B cell (primary cell): ENCODE measurements around the gene TMEM266. TPM values are rescaled to one million over a fixed set of nuclear protein-coding genes. Genes with fewer than 3 reads are reported as not detected.

Source experiments
- ATAC-seq: fragments of 200-7000 bp; cut with Tn5 transposase; one replicate; pipeline ENCODE4 v1.10.0; 2021; ENCODE audit warnings: low read depth, mild to moderate bottlenecking, moderate number of reproducible peaks, moderate library complexity
- CTCF ChIA-PET: fragments of 350-600 bp; sonication (Branson Sonifier 250); formaldehyde crosslinking; loops from one replicate; lab custom pipeline; 2021; ENCODE audit warnings: antibody characterized with exemption, inconsistent platforms; lab: Charles Lee
- POLR2A ChIA-PET: fragments of 350-600 bp; sonication (Branson Sonifier 250); formaldehyde crosslinking; loops from one replicate; lab custom pipeline; 2021; ENCODE audit warnings: antibody characterized with exemption; lab: Charles Lee
- DNase-seq: peaks from one replicate; pipeline ENCODE4 v3.0.0; 2013
- H2AFZ ChIP-seq: 2 replicates; pipeline ENCODE4 v1.6.1; 2012; ENCODE audit warnings: mild to moderate bottlenecking, low read depth, low read length; ENCODE audit not compliant: insufficient read depth, poor library complexity, severe bottlenecking
- H3K27ac ChIP-seq, 2 donors: 1 replicate in 1 of 2; 2 replicates in 1 of 2; pipeline ENCODE4 v1.5.1; 2012 to 2013; ENCODE audit warnings: low read length in 2 of 2, mild to moderate bottlenecking in 2 of 2, moderate library complexity in 1 of 2
- H3K27me3 ChIP-seq, 4 experiments: fragments of 200-600 bp in 1 of 4; sonication (generic) in 1 of 4; replicated peaks in 1 of 4; 1 replicate in 2 of 4; 2 replicates in 2 of 4; pipeline versions ENCODE4 v1.6.1 to v1.7.0; 2013 to 2016; ENCODE audit warnings: low read length in 3 of 4, mild to moderate bottlenecking in 2 of 4, mixed read lengths in 1 of 4, moderate library complexity in 1 of 4; ENCODE audit not compliant: insufficient read depth in 4 of 4, control insufficient read depth in 3 of 4; ENCODE audit errors: control extremely low read depth in 1 of 4
- H3K36me3 ChIP-seq, 2 experiments: replicated peaks in 1 of 2; 1 replicate in 1 of 2; 2 replicates in 1 of 2; pipeline versions ENCODE4 v1.6.1 to v1.7.1; 2013; ENCODE audit warnings: low read length in 1 of 2; ENCODE audit not compliant: insufficient read depth in 2 of 2, control insufficient read depth in 1 of 2; ENCODE audit errors: control extremely low read depth in 1 of 2, extremely low read depth in 1 of 2
- H3K4me1 ChIP-seq, 2 donors: fragments of 200-600 bp in 1 of 2; sonication (generic) in 1 of 2; 1 replicate in 1 of 2; 2 replicates in 1 of 2; pipeline versions ENCODE4 v1.5.1 to v1.6.1; 2013 to 2017; ENCODE audit warnings: low read length in 2 of 2; ENCODE audit not compliant: control insufficient read depth in 2 of 2, insufficient read depth in 2 of 2
- H3K4me2 ChIP-seq: replicated peaks from 2 replicates; pipeline ENCODE3; 2012; ENCODE audit warnings: mild to moderate bottlenecking, low read depth, low read length; ENCODE audit not compliant: poor library complexity, severe bottlenecking
- H3K4me3 ChIP-seq, 5 experiments: fragments of 200-600 bp in 1 of 5; sonication (generic) in 1 of 5; 1 replicate in 3 of 5; 2 replicates in 2 of 5; pipeline versions ENCODE4 v1.5.1 to v1.7.0; 2011 to 2016; ENCODE audit warnings: low read length in 4 of 5, mild to moderate bottlenecking in 4 of 5, low read depth in 2 of 5, control low read depth in 1 of 5, moderate library complexity in 1 of 5; ENCODE audit not compliant: insufficient read depth in 1 of 5; ENCODE audit errors: control extremely low read depth in 1 of 5, extremely low read depth in 1 of 5
- H3K79me2 ChIP-seq: fragments of 200-600 bp; sonication (generic); one replicate; pipeline ENCODE4 v1.6.0; 2016; ENCODE audit warnings: low read length; ENCODE audit not compliant: control insufficient read depth, insufficient read depth
- H3K9ac ChIP-seq: fragments of 200-600 bp; sonication (generic); 2 replicates; pipeline ENCODE4 v1.6.1; 2017; ENCODE audit warnings: mild to moderate bottlenecking, low read length, moderate library complexity
- H3K9me3 ChIP-seq, 3 donors: one replicate each; pipeline versions ENCODE4 v1.6.1 to v1.7.1; 2013; ENCODE audit warnings: low read length in 2 of 3; ENCODE audit not compliant: control insufficient read depth in 2 of 3, insufficient read depth in 1 of 3; ENCODE audit errors: control extremely low read depth in 1 of 3
- H4K20me1 ChIP-seq: 2 replicates; pipeline ENCODE4 v1.6.0; 2012; ENCODE audit warnings: mild to moderate bottlenecking, low read length; ENCODE audit not compliant: insufficient read depth, control insufficient read depth, poor library complexity, severe bottlenecking
- H3K27ac Mint-ChIP-seq: one replicate; pipeline ENCODE4 v1.8.0; 2021; ENCODE audit warnings: mixed read lengths
- H3K27me3 Mint-ChIP-seq: one replicate; pipeline ENCODE4 v1.8.0; 2021; ENCODE audit warnings: mixed read lengths
- H3K4me1 Mint-ChIP-seq: one replicate; pipeline ENCODE4 v1.8.0; 2021; ENCODE audit warnings: mixed read lengths
- H3K4me3 Mint-ChIP-seq: one replicate; pipeline ENCODE4 v1.8.0; 2021; ENCODE audit warnings: mixed read lengths
- H3K9me3 Mint-ChIP-seq: one replicate; pipeline ENCODE4 v1.8.0; 2022; ENCODE audit warnings: mixed read lengths; ENCODE audit not compliant: insufficient read depth
- CTCF ChIP-seq: fragments of 200-600 bp; IDR thresholded peaks from one replicate; pipeline ENCODE4 v1.8.0; 2022; ENCODE audit warnings: antibody characterized with exemption, mild to moderate bottlenecking
- EZH2 ChIP-seq: IDR thresholded peaks from 2 replicates; pipeline ENCODE4 v1.6.1; 2012; ENCODE audit warnings: borderline replicate concordance, low read depth, mild to moderate bottlenecking, moderate library complexity, low read length; ENCODE audit not compliant: insufficient read depth, poor library complexity, severe bottlenecking
- WGBS: methylation state at CpG from one replicate; pipeline ENCODE4 v1.1.5; 2013; ENCODE audit warnings: missing lambda C conversion rate; ENCODE audit not compliant: insufficient coverage; 5-methylcytosine and 5-hydroxymethylcytosine counted together
- intact Hi-C: fragments of 100-400 bp; cut with micrococcal nuclease; formaldehyde crosslinking; loops from one replicate; pipeline ENCODE4 v1.10.0; 2022
- polyA plus RNA-seq: library from polyadenylated mRNA; depleted of rRNA; stranded (reverse); fragments of >200 nt; gene quantifications from 2 replicates; pipeline ENCODE4 v1.2.3, GENCODE V29; 2012
- total RNA-seq, 2 donors: library from RNA; stranded (reverse); fragments of 120-200 nt in 1 of 2; gene quantifications; 1 replicate in 1 of 2; 2 replicates in 1 of 2; pipeline versions ENCODE4 v1.2.3 to v1.2.4, GENCODE V29; 2013 to 2022

TMEM266 gene
- total and polyA plus RNA-seq, 2 donors (not counting 1 experiment from before 2014, with no cell fraction given): not detected

GRCh38 chr15:76209523-76209922 is 149.7 kb downstream of the TMEM266 start:
- TF ChIP-seq CTCF: no peak
- no peak for TF ChIP-seq EZH2
- peaks cover 0 to 57% of the 10 kb centered on the region in 2 experiments for H3K36me3 ChIP-seq
- WGBS: 100% methylated on average over 1 of the region's 1 CpG

GRCh38 chr15:76209942-76210341 is 150.2 kb downstream of the TMEM266 start:
- H3K4me3 ChIP-seq: no peak overlapping the region
- Mint-ChIP-seq H3K4me3 (no peak overlapping the region), H3K27ac (no peak overlapping the region), H3K27me3 (no peaks in the 10 kb centered on the region), H3K9me3 (no peaks in the 10 kb centered on the region), H3K4me1 (no peaks in the 10 kb centered on the region)
- H3K36me3 ChIP-seq: peaks cover 0 to 62% of the 10 kb centered on the region in 2 experiments
- H3K4me2 ChIP-seq: no peak overlapping the region
- no CpG with 5 or more reads among the region's 3 CpGs for WGBS
- H4K20me1 ChIP-seq: no peaks in the 10 kb centered on the region
- no peak for DNase-seq
- intact Hi-C loops: no loop called here
- TF ChIP-seq EZH2 (no peak), CTCF (no peak)
- no peaks in the 10 kb centered on the region for H3K9me3 ChIP-seq
- POLR2A ChIA-PET: no interaction called here
- no peak overlapping the region for H2AFZ ChIP-seq
- ATAC-seq: no peak
- H3K9ac ChIP-seq: no peak overlapping the region
- H3K27me3 ChIP-seq: no peaks in the 10 kb centered on the region
- no peaks in the 10 kb centered on the region for H3K4me1 ChIP-seq
- H3K27ac ChIP-seq: no peak overlapping the region
- CTCF ChIA-PET: interaction anchor here (1.4 kb wide), 1 partner anchor 656 kb away, joined by 3 read pairs; no protein-coding TSS in a partner anchor
- H3K79me2 ChIP-seq: no peaks in the 10 kb centered on the region

More at GRCh38 chr15:76209523-76209922, 149.7 kb downstream of the TMEM266 start:
- Histone ChIP-seq H3K9me3 (no peaks in the 10 kb centered on the region), H3K9ac (no peak overlapping the region), H3K27me3 (no peaks in the 10 kb centered on the region), H3K79me2 (no peaks in the 10 kb centered on the region), H3K4me1 (no peaks in the 10 kb centered on the region), H4K20me1 (no peaks in the 10 kb centered on the region), H2AFZ (no peak overlapping the region), H3K4me3 (no peak overlapping the region), H3K27ac (no peak overlapping the region), H3K4me2 (no peak overlapping the region)
- ATAC-seq (no peak), DNase-seq (no peak)
- Mint-ChIP-seq H3K27ac (no peak overlapping the region), H3K27me3 (no peaks in the 10 kb centered on the region), H3K4me3 (no peak overlapping the region), H3K9me3 (no peaks in the 10 kb centered on the region), H3K4me1 (no peaks in the 10 kb centered on the region)
- ChIA-PET CTCF (interaction anchor here (1.4 kb wide), 1 partner anchor 657 kb away, joined by 3 read pairs; no protein-coding TSS in a partner anchor), POLR2A (no interaction called here)
- intact Hi-C loops: no loop called here
